Right ventricle myocardium inferior (tissue), 1 donor: Measurements from ENCODE around the gene DDX1. TPM values are rescaled to one million over a fixed set of nuclear protein-coding genes. Genes with fewer than 3 reads are reported as not detected.
"Not testable (repeated sequence)": the region's sequence is repeated elsewhere in the genome, so short reads cannot be mapped to it uniquely, and the experiment has no call there.

Experiments used
- ATAC-seq: fragments of 200-7000 bp; cut with Tn5 transposase; one replicate; pipeline ENCODE4 v1.9.1; 2020; ENCODE audit warnings: mild to moderate bottlenecking, moderate library complexity
- DNase-seq: peaks from one replicate; pipeline ENCODE4 v3.0.0; 2021; ENCODE audit errors: missing footprints
- intact Hi-C: fragments of 100-400 bp; cut with DNase I; formaldehyde crosslinking; loops from one replicate; pipeline ENCODE4 v1.11.0; 2022
- total RNA-seq: library from RNA; stranded (reverse); fragmentation: NEBNext Ultra II Directional; extraction: Animal tissue kit (Norgen Biotek cat#: 25700); gene quantifications from one replicate; pipeline ENCODE4 v1.2.1, GENCODE V29; 2021
- donor health status: DM: no; HTN: yes; CAD: no; lungs with severe emphysema.

Gene DDX1
- total RNA-seq, 1 donor from 2014 or later = 142 TPM

DNA sequence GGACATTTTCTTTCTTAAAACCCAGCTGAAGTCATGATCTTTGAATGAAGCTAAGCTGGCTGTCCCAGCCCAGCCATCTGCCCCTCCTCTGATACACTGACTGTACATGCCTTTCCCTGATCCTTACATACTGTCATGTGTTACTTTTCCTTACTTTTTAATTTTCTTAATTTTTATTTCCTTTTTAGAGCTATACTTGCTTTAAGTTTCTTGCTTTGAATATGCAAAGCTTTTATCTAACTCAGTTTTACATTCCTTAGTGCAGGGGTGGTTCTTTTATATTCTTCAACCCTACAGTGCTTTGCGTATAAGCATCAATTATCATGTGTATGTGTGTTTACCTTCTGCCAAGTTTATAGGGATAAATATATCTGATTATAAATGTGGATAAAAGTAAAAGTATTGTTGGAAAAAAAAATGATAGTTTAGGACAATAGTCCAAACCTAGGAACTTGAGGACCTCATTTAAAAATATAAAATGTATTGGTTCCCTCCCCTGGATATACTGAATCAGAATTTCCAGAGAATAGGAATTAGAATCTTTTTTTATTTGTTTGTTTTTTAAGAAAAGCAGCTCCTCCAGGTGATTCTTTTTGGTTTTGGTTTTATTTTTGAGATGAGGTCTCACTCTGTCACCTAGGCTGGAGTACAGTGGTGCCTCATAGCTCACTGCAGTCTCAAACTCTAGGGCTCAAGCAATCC, 17.8 kb downstream of the DDX1 start:
- intact Hi-C loops = no loop called here
- DNase-seq (no peak), ATAC-seq (no peak)

DNA sequence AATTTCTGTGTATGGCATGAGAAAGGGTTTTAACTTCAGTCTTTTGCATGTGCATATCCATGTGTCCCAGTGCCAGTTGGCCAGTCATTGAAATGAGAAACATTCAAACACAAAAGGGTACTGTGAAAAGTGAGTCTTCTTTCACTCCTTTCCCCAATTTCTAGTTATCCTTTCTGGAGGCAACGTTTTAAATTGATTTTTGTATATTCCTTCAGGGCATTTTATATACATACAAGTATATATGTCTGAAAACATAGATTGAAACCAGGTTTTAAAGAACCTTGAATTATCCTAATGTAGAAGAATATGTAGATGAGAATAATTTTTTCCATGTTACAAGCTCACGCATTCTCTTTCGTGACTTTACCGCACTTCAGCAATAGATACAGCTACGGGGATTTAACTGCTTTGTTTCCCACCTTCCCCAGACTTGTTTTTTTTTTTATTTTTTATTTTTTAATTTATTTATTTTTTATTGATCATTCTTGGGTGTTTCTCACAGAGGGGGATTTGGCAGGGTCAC, 18.8 kb downstream of the DDX1 start:
- DNase-seq = no peak
- intact Hi-C loops = no loop called here
- no peak for ATAC-seq

DNA sequence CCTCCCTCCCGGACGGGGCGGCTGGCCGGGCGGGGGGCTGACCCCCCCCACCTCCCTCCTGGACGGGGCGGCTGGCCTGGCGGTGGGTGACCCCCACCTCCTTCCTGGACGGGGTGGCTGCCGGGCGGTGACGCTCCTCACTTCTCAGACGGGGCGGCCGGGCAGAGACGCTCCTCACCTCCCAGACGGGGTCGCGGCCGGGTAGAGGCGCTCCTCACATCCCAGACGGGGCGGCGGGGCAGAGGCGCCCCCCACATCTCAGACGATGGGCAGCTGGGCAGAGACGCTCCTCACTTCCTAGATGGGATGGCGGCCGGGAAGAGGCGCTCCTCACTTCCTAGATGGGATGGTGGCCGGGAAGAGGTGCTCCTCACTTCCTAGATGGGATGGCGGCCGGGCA, 20.4 kb downstream of the DDX1 start:
- DNase-seq, ATAC-seq, intact Hi-C loops: not testable (repeated sequence)

DNA sequence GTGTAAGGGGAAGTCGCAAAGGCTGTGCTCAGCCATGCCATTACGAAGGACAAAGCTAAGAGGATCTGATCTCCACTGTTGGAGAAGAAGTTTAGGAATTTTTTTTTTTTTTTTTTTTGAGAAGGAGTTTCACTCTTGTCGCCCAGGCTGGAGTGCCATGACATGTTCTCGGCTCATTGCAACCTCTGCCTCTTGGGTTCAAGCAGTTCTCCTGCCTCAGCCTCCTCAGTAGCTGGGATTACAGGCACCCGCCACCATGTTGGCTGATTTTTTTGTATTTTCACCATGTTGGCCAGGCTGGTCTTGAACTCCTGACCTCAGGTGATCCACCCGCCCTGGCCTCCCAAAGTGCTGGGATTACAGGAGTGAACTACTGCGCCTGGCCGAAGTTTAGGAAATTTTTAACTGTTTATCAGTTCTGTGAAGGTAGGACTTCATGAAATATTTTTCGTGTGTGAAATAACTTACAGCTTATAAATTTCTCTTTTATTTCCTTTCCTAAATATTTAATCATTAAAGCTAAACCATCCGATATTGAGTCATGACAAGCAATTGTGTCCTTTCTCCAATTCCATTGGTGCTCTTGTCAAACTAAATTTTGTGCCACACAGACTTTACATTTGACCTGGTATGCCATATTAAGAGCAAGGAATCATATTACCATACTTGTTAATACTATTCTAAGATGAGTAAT, 22.2 kb downstream of the DDX1 start:
- ATAC-seq = no peak
- no peak for DNase-seq
- intact Hi-C loops = no loop called here

DNA sequence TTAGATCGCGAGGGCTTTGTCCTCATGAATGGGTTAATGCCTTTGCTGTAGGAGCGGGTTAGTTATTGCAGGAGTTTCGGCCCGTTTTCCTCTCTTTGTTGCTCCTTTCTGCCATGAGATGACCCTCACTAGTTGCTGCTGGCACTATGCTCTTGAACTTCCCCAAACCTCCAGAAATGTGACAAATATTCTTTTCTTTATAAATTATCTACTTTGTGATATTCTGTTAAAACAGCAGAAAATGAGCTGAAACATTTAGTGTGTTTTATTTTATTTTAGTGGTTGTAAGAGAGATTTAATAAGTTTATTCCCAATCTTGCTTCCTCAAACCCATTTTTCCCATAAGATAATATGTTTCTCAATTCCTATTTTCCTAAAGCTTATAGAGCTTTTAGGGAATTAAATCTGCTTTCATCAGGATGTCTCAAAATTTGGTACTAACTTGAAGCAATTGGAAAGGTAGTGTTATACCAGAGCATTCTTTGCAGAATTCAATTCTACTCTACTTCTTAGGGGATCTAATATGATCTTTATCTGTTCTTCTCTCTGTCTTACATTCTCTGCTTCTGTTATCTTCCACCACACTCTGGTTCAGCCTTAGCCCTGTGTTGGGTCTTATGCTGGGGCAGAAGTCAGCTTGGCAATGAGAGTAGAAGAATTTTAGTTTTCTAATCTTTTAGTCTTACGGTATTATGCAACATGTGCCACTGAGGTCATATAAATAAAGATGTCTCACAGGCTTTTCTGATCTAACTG, 23.1 kb downstream of the DDX1 start:
- intact Hi-C loops = no loop called here
- ATAC-seq (no peak), DNase-seq (no peak)

DNA sequence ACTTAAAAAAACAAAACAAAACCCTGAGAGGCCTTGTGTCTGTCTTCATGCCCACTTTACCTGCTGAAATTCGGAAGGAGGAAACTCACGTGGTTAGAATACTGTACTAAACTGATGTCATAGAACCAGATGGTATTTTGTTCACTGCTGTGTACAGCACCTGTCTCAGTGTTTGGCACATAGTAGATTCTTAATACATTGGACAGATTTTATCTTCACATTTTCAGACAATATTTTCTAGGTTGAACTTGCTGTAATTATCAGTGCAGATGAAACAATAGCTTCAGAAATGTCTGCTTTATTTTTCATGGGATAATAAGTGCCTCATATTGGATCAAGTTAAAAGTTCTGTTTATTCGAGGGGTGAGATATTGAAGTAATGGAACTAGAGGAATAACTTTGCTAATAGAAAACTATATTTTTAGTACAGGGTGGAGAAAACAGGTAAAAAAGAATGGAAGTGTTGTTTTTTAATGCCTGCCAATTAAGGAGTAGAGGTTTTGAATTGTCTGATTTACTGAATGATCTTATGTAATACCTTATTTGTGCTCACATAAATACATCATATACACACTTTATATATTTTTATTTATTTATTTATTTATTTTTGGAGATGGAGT, 23.7 kb downstream of the DDX1 start:
- no peak for DNase-seq
- intact Hi-C loops = no loop called here
- ATAC-seq = no peak

DNA sequence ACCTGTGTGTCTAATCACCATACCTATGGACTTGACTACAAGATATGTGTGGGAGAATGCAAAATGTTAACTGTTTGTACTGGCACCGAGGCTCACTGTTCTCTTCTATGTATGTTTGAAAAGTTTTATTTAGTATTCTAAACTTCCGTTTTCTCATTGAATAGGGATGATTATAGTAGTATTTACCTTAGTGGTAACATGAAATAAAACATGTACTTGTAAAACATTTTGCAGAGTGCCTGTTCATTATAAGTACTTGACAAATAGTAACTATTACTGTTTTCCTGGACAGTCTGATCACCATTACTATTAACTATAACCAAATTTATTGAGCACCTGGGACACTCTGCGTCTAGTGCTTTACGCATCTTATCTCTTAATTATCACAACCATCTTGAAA, 24.8 kb downstream of the DDX1 start:
- DNase-seq = no peak
- intact Hi-C loops = no loop called here
- ATAC-seq = no peak

DNA sequence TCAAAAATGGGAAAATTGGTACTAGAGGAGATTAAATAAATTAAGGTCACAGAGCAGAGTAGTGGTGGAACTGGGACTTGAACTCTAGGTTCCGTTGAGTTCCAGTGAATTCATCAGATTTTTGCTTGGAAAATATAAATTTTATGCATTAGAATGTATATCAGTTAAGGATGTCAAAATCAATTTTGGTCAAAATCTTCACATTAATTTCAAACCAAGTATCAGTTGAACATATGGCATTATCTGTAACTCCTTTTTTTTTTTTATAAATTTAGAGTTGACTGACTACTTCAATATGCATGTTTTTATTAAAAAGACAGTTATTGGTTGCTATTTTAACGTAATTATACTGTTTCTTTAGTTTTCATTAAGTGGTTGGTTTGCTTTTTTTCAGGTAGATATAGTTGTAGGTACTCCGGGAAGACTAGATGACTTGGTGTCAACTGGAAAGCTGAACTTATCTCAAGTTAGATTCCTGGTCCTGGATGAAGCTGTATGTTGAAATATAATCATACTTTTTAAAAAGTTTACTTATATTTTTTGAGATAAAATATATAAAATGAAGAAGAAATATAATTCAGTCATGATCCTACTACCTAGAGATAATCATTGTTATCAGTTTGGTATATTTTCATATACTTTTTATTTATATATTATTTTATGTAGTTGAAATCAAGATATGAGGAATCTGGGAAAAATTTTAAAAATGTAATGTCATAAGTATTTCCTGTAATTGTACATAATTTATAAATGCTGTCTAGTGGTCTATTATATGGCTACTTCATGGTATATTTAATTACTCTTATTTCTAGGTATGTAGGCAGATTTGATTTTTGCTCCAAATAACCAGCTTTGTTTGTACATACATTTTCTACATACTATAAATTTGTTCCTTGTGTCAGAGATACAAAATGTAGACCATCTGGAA, 25.4 kb downstream of the DDX1 start:
- intact Hi-C loops = no loop called here
- no peak for DNase-seq

DNA sequence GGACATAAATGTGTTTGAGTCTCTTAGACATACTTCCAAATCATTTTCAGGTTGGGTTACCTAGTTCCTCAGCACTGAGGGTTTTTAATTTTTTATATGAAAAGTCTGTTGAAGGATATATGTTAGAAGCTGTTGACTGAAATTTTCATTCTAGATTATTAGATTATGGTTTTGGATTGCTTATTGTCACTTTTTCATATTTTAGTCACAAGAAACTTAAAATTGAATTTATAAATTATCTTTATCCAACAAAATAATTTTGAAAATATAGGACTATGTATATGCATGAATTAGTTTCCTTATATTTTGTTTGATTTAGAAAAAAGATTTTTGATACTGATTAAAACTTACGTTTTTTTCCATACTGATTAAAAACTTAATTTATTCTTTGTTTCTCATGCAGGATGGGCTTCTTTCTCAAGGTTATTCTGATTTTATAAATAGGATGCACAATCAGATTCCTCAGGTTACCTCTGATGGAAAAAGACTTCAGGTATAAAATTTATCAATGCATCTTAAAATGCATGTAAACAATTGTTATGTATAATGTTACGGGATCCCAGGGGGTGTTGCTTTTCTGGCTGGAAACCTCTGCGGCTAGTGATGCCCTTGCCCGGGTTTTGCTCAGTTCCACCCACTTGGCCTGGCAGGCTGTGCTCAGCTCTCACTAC, 26.2 kb downstream of the DDX1 start:
- intact Hi-C loops = no loop called here
- no peak for ATAC-seq

More for the DNA sequence above, 25.4 kb downstream of the DDX1 start:
- ATAC-seq = no peak

DNA sequence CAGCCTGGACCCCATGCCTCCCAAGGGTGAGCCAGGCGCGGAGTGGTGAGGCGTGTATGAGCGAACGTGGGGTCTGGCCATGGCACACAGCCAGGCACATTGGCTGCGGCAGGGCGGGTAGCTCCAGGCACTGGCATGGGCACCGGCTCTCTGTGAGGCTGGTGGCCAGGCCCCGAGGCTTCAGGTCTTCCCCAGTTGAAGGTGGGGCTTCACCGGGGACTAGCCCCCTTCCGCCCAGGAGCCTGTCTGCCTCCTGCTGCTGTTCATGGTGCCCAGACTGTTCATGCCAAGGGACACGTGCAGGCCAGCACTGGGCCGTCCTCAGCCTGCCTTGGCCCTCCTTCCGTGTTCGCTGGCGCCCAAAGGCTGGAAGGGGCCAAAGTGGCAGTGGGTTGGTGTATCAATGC, 26.8 kb downstream of the DDX1 start:
- intact Hi-C loops = no loop called here
- DNase-seq (no peak), ATAC-seq (peak; percentile 23)

More for the DNA sequence above, 26.2 kb downstream of the DDX1 start:
- no peak for DNase-seq

DNA sequence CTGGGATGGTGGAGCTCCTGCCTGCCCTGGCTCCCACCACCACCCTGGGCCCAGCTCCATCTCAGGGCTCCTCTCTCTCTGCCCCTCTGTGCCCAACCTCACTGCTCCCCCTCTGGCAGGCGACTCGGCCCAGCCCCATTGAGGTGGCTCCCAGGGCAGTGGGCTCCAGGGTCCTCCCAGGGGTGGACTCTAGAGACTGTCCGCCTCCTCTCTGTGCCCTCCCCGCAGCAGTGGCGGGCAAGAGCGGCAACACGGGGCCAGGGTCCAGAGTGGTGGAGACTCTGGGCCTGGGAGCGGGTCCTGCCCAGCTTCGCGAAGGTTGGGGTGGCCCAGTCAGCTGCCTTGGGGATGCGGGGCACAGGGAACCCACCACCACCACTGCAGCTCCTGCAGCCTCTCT, 27.4 kb downstream of the DDX1 start:
- no peak for DNase-seq
- peak; percentile 26 for ATAC-seq
- intact Hi-C loops = no loop called here

DNA sequence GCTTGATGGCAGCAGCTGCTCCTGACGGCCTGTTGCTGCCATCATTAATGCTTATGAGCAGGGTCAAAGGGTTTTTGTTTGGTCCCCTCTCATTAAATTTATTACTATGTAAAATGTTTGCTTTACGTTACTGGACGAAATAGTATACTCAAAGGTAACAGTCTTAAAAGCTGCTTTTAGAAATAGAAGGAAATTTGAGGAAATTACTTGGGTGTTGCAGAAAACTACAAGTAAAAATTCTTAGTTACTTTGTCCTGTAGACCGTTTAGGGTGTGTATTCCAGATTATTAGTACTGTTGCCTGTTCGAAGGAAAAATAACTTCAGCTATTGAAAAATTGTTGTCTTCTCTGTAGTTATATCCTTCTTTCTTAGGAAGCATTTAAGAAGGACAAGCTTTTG, 27.8 kb downstream of the DDX1 start:
- ATAC-seq (no peak), DNase-seq (no peak)
- intact Hi-C loops = no loop called here

DNA sequence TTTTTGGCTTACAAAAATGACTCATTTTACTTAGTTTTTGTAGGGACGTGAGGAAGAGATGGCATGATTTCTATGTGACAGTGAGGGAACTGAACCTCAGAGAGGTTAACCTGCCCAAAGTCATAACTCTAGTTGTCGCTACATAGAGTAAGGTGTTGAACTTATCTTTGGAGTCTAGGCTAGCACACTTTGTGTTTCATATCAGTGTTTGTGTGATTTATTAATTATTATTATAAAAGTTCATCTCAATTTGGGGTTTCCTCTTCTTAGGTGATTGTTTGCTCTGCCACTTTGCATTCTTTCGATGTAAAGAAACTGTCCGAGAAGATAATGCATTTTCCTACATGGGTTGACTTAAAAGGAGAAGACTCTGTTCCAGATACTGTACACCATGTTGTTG, 28.3 kb downstream of the DDX1 start:
- intact Hi-C loops = no loop called here
- ATAC-seq (no peak), DNase-seq (no peak)

DNA sequence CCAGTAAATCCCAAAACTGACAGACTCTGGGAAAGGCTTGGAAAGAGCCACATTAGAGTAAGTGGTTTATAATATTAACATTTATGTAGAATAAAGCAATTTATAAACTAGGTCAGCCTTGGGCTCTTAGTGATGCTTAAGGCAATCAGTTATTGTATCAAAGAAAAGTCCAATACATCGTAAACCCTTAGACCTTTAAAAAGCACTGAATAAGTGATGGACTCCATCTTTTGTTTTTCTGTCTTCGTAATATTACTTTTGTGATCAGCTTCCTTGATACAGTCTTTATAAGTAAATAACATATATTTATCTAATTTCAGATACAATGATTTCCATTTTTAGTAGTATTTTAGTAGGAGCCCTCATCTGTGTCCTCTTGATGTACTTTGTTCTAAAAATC, 28.7 kb downstream of the DDX1 start:
- intact Hi-C loops = no loop called here
- DNase-seq (no peak), ATAC-seq (no peak)

DNA sequence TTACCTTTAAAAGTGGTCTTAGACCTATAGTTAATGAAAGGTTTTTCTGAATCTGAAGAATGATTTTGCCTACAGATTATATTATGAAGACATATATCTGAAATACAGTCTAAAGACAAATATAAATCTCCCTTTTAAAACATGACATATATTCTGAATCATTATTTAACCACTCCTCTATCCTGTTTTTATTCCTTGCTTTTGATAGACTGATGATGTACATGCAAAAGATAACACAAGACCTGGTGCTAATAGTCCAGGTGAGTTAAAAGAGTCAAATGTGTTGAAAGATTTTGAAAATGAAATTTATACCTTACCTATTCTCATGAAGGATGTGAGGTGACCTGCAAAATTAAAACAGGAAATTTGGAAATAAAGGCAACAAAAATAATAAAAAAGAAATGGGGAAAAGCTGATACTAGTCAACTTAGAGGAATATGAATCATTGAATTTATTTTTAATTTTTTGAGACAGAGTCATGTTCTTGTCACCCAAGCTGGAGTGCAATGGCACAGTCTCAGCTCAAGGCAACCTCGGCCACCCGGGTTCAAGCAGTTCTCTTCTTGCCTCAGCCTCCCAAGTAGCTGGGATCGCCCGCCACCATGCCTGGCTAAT, 29.3 kb downstream of the DDX1 start:
- no peak for ATAC-seq
- no peak for DNase-seq
- intact Hi-C loops = no loop called here

DNA sequence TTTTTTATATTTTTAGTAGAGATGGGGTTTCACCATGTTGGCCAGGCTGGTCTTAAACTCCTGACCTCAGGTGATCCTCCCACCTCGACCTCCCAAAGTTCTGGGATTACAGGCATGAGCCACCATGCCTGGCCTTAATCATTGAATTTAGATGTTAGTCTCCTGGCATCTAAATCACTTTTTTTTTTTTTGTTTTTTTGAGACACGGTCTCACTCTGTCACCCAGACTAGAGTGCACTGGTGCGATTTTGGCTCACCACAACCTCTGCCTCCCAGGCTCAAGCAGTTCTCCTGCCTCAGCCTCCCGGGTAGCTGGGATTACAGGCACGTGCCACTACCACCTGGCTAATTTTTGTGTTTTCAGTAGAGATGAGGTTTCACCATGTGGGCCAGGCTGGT, 29.8 kb downstream of the DDX1 start:
- ATAC-seq, intact Hi-C loops, DNase-seq: not testable (repeated sequence)

DNA sequence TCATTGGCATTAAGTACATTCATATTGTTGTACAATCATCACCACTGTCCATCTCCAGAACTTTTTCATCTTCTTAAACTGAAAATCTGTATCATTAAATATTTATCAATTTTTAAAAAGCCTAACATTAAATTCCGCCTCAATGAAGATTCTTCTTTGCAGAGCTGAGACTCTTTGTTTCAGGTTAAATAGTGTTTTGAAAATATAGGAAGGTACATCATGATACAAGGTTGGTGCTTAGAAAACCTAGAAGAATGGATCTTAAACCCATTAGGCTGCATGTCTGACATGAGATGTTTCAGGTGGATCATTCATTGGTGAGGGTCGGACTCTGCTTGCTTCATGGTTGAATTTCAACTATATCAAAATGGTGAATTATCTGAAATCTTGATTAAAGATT, 30.5 kb downstream of the DDX1 start:
- no peak for ATAC-seq
- intact Hi-C loops = no loop called here
- no peak for DNase-seq
